COLO668 (cell line): ENCODE results near the gene CALHM5.
"Not testable (repeated sequence)": the region's sequence is repeated elsewhere in the genome, so short reads cannot be mapped to it uniquely, and the experiment has no call there.

Experiments used
- DNase-seq: peaks from one replicate; lab custom pipeline; 2025; ENCODE audit not compliant: unreplicated experiment; lab: John Stamatoyannopoulos, UW

Gene CALHM5, protein sequence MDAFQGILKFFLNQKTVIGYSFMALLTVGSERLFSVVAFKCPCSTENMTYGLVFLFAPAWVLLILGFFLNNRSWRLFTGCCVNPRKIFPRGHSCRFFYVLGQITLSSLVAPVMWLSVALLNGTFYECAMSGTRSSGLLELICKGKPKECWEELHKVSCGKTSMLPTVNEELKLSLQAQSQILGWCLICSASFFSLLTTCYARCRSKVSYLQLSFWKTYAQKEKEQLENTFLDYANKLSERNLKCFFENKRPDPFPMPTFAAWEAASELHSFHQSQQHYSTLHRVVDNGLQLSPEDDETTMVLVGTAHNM

GRCh38 chr6:116511424-116512110 lies at the start of gene CALHM5:
Gene CALHM5 (plus strand): TSS chr6:116511639. CDS start chr6:116511697, 58 bp downstream.
- no peak for DNase-seq

DNA sequence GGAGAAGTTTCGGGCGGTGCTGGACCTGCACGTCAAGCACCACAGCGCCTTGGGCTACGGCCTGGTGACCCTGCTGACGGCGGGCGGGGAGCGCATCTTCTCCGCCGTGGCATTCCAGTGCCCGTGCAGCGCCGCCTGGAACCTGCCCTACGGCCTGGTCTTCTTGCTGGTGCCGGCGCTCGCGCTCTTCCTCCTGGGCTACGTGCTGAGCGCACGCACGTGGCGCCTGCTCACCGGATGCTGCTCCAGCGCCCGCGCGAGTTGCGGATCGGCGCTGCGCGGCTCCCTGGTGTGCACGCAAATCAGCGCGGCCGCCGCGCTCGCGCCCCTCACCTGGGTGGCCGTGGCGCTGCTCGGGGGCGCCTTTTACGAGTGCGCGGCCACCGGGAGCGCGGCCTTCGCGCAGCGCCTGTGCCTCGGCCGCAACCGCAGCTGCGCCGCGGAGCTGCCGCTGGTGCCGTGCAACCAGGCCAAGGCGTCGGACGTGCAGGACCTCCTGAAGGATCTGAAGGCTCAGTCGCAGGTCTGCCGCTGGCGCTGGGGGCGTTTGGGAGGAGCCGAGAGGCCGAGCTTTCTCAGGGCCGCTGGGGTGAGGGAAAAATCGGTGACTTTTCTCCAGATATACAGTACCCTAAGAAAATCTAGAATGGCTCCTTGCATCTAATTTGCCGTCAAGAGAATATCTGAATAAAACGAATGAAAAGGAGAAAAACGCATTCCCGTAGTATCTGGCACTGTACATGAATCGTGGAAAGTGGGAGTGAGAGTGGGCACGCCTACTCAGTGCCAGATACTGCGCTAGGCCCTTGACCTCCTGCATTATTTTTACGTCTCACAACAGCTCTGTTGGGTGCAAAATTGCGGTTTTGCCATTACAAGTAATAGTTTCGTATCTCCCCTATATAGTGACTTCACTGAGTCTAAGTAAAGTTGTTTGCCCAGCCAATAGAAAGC lies 49.2 kb upstream of the CALHM5 start:
- DNase-seq = peak; percentile 80

- no peak for DNase-seq
Measured at GRCh38 chr6:116463301-116463700, 48.1 kb upstream of the CALHM5 start.

- DNase-seq = no peak
Measured at GRCh38 chr6:116465246-116465645, 46.2 kb upstream of the CALHM5 start.

DNA sequence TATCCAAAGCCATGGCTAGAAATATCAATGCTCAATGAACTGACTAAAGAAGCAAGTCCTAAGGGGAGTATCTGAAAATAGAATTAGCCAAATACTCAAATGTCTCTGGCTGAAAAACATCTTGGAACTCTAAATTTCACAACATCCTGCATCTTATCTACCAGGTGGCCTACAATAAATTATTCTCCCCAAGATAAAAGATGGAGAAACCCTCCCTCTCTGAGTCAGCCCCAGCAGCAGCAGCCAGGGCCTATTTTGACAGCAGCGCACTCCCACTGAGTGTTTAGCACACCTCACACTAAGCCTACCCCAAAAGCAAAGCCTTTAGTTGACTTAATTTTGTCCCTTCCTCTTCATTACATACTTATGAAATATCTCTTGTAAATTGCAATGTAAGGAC lies 44.3 kb upstream of the CALHM5 start:
- no peak for DNase-seq

DNA sequence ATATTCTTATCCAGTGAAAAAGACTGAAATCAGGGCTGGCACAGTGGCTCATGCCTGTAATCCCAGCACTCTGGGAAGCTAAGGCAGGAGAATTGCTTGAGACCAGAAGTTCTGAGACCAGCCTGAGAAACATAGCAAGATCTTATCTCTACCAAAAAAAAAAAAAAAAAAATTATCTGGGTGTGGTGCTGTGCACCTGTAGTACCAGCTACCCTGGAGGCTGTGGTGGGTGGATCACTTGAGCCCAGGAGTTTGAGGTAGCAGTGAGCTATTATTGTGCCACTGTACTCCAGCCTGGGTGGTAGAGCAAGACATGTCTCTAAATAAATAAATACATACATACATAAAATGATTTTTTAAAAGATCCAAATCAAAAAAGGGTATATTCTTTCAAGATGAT lies 43.9 kb upstream of the CALHM5 start:
- DNase-seq = no peak

GRCh38 chr6:116468293-116468692 lies 43.1 kb upstream of the CALHM5 start:
- DNase-seq = no peak

GRCh38 chr6:116471531-116471930 lies 39.9 kb upstream of the CALHM5 start:
- DNase-seq = no peak

GRCh38 chr6:116472706-116473105 lies 38.7 kb upstream of the CALHM5 start:
- DNase-seq = no peak

GRCh38 chr6:116475141-116475540 lies 36.3 kb upstream of the CALHM5 start:
- DNase-seq = no peak

DNA sequence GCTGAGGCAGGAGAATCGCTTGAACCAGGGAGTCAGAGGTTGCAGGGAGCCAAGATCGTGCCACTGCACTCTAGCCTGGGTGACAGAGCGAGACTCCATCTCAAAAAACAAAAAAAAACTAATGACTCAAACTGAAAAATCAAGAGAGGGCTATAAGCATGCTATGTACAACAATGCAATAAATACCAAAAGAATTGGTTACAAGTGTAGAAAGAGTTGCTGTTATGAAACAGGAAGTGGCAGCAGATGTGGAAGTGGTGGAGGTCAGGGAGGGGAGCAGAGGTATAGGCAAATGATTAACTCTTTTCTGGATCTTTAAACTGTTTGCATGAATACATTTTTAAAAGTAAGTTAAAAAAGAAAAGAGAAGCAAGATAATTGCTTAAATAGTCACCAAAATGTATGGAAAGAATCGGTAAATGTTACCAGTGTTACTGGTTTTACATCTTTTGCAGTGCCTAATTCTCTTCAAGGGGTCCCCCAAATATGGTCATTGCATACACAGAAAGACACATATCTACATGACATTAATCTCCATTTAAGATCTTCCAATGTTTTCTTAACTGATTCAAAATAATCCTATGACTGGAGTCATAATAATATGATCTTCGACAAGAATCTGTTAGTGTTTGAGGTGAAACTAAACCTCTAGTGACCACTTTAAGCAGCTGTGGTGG lies 35.3 kb upstream of the CALHM5 start:
- DNase-seq = no peak

DNA sequence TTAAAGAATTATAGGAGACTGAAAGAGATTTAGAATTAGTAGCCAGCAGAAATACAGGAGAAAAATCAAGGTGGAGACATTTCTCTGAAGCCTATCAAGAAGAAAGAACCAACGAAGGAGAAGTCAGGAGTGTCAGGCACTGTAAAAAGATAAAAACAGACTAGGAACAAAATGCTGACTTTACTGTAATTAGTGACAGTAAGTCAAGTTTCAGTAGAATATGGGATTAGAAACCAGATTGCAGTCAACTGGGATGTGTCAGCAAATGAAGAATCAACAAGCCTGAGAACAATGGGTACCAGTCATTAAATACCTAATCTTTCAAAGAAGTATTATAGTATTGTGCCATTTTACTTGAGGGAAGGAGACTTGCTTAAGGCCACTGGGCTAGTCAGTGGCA lies 28.7 kb upstream of the CALHM5 start:
- no peak for DNase-seq

DNA sequence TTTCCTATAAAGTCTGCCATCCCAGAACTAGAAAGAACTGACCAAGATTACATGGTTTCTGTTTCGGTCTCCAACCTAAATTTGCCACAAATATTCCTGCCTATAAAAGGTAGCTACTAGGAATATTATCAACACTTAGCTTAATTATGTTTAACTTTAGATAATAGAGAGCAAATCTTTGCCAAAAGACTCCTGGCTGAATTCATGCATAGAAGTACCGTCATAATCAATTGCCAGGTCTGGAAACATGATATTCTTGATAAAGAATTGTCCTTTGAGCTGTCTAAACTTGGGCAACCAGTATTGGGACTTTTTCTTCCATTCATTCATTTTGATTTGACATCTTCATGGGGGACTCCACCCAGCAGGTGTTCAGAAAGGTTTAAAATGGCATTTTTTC lies 27.8 kb upstream of the CALHM5 start:
- DNase-seq = no peak

GRCh38 chr6:116485559-116486184 lies 25.8 kb upstream of the CALHM5 start:
- DNase-seq = no peak

- no peak for DNase-seq
Measured at GRCh38 chr6:116491610-116492330, 19.7 kb upstream of the CALHM5 start.

GRCh38 chr6:116492331-116493067 lies 18.9 kb upstream of the CALHM5 start:
- DNase-seq = no peak

DNA sequence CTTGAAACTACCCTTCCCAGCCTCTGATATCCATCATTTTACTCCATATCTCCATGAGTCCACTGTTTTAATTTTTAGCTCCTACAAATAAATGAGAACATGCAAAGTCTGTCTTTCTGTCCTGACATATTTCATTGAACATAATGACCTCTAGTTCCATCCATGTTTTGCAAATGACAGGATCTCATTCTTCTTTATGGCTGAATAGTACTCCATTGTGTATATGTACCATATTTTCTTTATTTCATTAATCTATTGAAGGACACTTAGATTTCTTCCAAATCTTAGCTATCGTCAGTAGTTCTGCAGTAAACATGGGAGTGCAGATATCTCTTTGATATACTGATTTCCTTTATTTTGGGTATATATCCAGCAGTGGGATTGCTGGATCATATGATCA lies 16.3 kb upstream of the CALHM5 start:
- not testable (repeated sequence) for DNase-seq

DNA sequence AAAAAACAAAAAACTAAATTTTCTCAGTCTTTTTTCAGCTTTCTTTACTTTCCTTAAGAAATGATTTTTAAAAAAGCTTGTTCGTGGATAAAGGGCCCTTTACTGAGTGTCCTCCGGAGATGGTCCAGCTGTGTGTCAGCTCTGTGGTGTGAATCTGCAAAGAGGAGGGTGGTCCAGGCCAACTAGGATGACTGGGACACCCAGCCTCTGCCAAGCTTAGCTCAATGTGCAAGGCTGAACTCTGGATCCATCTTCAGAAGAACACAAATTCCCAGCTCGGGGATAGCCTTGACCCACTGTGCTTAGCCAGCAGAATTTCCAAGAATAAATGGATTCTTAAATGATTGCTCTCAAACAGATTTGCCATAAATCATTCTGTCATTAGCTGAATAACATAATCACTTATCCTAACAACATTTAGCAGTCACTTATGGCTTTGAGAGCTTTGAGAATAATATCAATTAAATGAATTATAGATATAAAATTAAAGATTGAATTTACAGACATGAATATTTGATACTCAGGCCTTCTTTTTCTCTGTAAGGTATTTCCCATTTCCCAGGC lies 14.2 kb upstream of the CALHM5 start:
- no peak for DNase-seq

GRCh38 chr6:116500969-116501433 lies 10.4 kb upstream of the CALHM5 start:
- no peak for DNase-seq
